NCI-H82 treated with DMSO at 0.1 percent for 48 hours (cell line): Measurements from ENCODE around the gene CASQ1.

Source experiments
- DNase-seq: peaks from one replicate; lab custom pipeline; 2025; ENCODE audit not compliant: unreplicated experiment; lab: John Stamatoyannopoulos, UW

CASQ1 gene

GRCh38 chr1:160168016-160168415, 22.4 kb upstream of the CASQ1 start:
- no peak for DNase-seq

DNA sequence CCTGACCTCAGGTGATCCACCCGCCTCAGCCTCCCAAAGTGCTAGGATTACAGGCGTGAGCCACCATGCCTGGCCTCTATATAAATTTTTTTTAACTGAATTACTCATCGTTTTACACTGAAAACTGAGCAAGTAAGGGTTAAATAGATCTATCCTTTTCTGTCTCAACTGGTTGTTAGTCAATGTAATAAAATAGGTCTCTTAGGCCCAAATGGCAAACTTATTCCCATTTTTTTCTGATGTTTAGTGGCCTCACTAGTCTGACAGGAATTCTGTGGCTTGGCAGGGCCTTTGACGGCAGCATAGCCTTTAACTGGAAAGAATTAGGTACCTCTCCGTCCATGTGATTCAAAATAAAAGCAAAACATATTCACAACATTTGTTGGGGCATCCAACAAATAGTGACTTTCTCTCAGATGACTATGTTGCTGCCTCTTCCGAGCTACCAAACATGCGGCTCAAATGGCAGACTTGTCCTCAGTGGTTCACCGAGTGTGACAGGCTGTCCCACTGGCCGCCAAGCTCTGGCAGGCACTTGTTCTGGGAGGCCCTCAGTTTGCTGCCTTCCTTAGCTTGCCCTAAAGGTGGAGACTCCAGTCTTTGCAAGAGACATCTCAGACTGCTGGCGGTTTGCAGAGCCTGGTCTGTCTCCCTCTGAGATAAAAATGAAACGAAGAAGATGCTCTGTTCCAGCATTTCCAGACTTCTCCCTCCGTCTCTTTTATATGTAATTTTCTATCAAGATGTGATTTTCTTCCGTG, 21.6 kb upstream of the CASQ1 start:
- DNase-seq = no peak

GRCh38 chr1:160169553-160170399, 20.6 kb upstream of the CASQ1 start:
- no peak for DNase-seq

DNA sequence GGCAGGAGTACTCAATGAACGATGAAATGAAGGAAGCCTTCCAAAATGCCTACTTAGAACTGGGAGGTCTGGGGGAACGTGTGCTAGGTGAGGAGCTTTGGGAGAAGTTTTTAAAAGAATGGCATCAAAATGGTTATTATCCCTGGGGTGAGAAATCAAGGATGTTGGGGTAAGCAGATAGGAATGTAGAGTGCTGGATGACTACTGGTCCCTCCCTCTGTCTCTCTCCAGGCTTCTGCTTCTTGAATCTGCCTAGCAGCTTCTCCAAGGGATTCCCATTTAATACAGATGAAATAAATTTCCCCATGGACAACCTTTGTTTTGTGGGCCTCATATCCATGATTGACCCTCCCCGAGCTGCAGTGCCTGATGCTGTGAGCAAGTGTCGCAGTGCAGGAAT, 19.0 kb upstream of the CASQ1 start:
- DNase-seq = no peak

GRCh38 chr1:160171980-160172379, 18.4 kb upstream of the CASQ1 start:
- DNase-seq = no peak

DNA sequence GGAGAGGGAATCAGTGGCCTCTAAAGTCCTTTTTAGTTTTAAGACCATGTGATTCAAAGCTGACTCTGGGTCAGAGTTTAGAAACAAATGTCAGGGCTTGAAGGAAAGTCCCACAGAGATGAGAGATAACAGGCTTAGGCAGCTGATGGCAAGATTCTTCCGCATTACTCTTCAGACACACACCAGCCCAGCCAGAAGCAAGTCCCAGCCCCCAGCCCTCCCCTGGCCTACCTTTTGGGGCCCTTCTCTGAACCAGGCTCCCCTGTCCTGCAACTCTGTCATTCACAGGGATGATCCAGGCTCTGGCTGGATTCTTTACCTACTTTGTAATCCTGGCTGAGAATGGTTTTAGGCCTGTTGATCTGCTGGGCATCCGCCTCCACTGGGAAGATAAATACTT, 13.1 kb upstream of the CASQ1 start:
- peak; percentile 47 for DNase-seq

GRCh38 chr1:160177667-160178066, 12.7 kb upstream of the CASQ1 start:
- peak; percentile 47 for DNase-seq

DNA sequence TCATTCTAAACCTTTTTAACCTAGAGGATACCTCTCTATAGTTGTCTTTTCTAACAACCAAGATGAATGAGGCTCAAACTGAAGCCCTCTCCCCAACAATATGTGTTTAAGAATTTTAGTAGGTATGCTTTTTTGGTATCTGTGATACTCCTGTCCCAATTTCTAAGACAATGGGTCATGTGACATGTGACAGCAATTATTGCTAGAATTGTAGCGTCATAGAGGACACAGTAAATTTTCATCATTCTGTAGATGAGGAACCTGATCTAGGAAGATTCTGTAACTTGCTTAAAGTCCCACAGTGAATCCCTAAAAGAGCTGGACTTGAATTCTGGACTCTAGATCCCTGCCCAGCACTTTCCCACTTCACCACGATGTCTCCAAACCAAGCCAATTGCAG, 11.6 kb upstream of the CASQ1 start:
- DNase-seq = no peak

GRCh38 chr1:160179336-160179735, 11.0 kb upstream of the CASQ1 start:
- DNase-seq = no peak

GRCh38 chr1:160186246-160186645, 4.1 kb upstream of the CASQ1 start:
- no peak for DNase-seq

GRCh38 chr1:160186729-160187128, 3.6 kb upstream of the CASQ1 start:
- DNase-seq = peak; percentile 19

GRCh38 chr1:160187407-160187806, 3.0 kb upstream of the CASQ1 start:
- no peak for DNase-seq

DNA sequence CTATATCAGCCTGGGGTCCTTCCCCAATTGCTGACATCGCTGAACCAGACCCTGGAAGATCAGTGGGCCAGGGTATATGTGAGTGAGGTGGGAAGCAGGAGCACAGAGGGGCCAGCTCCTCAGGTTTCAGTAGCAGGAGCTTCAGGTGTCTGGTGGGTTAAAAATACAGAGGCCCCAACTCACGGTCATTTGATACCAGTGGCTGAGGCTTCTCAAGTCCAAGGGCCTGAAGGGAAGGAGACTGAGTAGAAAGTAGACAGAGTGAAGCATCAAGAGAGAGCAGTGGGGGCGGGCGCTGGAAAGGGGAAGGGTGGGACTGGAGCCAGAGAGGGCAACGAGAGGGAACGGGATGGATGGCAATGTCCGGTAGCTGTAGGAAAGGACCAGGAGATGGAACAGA, 2.0 kb upstream of the CASQ1 start:
- no peak for DNase-seq

GRCh38 chr1:160191756-160192155, 1.4 kb downstream of the CASQ1 start:
- no peak for DNase-seq

GRCh38 chr1:160192234-160192633, 1.9 kb downstream of the CASQ1 start:
- no peak for DNase-seq

DNA sequence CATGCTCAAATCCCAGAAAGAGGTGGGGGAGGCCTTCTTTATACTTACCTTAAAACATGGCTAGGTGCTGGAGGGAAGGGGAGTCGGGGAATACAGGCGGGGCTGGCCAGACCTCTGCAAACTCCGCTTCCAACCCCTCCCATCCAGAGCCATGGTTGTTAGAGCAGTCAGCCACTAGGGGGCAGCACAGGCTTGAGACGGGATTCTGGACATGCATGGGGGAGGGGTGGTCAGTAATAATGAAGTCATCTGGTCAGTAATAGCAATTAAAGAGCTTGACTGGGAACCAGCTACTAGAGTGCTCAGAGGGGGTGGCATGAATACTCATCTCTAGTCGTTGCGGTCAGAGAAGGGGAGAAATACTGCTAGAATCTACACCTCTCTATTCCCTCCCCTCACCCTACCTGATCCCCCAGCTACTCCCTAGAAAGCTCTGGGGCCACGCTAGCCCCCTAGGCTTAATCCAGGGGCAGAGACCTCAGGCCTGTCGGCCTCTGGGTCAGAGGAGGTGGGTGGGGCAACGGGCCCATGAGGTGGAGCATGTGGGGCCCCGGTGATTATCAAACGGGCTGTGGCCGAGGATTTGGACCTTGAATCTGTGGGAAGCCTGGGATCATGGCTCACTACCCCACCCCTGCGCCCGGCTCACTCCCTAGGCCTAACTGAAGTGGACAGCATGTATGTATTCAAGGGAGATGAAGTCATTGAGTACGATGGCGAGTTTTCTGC, 2.9 kb downstream of the CASQ1 start:
- DNase-seq = peak; percentile 92

GRCh38 chr1:160193832-160194736, 3.7 kb downstream of the CASQ1 start:
- DNase-seq = no peak

DNA sequence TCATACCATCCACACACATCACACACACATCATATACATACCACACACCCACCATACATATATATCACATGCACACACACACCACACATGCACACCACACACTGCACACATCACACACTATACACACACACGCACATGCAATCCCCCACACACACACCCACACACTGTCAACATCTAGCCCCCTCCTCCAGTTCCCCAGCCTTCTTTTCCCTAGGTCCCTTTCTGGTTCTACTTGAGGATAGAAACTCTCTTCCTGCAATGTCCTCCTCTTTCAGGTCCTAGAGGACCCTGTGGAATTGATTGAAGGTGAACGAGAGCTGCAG, 4.3 kb downstream of the CASQ1 start:
- no peak for DNase-seq

GRCh38 chr1:160196143-160196542, 5.8 kb downstream of the CASQ1 start:
- no peak for DNase-seq

DNA sequence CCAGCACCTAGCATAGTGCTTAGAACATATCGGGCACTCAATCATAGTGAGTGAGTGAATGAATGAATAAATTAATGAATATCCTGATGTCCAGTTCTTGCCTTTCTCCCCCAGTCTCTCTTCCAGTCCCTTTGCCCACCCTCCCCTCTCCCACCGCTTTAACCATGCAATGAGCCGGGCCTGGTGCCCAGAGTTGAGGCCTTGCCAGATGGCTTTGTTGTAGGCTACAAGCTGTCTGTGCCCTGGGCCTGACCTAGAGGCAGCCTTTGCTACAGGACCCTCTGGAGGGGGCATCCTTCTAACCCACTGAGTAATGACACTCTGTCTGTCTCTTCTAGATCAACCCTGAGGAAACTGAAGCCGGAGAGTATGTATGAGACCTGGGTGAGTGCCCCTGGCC, 6.9 kb downstream of the CASQ1 start:
- DNase-seq = no peak

GRCh38 chr1:160200786-160201185, 10.4 kb downstream of the CASQ1 start:
- no peak for DNase-seq
